Cardiac muscle cell (in vitro differentiated cells and primary cell): ENCODE results near the gene KRT76. TPM values are rescaled to one million over a fixed set of nuclear protein-coding genes. Genes with fewer than 3 reads are reported as not detected.

ENCODE experiments used
- DNase-seq, 2 donors: peaks; one replicate each; pipeline versions ENCODE4 v3.0.0 to v3.0.0-alpha.2; 2010 to 2017; ENCODE audit warnings: low read depth in 1 of 2, low spot score in 1 of 2
- H3K27ac ChIP-seq: fragments of 200-600 bp; sonication (generic); 2 replicates; pipeline ENCODE4 v1.5.1; 2016
- H3K27me3 ChIP-seq: fragments of 200-600 bp; sonication (generic); 2 replicates; pipeline ENCODE4 v1.6.0; 2016; ENCODE audit warnings: control low read depth
- H3K36me3 ChIP-seq: fragments of 200-600 bp; sonication (generic); 2 replicates; pipeline ENCODE4 v1.5.1; 2016; ENCODE audit warnings: control low read depth
- H3K4me1 ChIP-seq: fragments of 200-600 bp; sonication (generic); 2 replicates; pipeline ENCODE4 v1.8.1; 2017; ENCODE audit warnings: low read depth, mild to moderate bottlenecking, mixed run types
- H3K4me3 ChIP-seq: fragments of 200-600 bp; sonication (generic); 2 replicates; pipeline ENCODE4 v1.5.1; 2016; ENCODE audit warnings: mild to moderate bottlenecking
- H3K9me3 ChIP-seq: fragments of 200-600 bp; sonication (generic); 2 replicates; pipeline ENCODE4 v1.5.1; 2017; ENCODE audit warnings: low read depth, mild to moderate bottlenecking, control low read depth
- polyA plus RNA-seq: library from polyadenylated mRNA; unstranded; fragments of >200 nt; fragmentation: Nextera tagmentation; extraction: Ambion mirVana; gene quantifications from 2 replicates; pipeline ENCODE4 v1.2.1, GENCODE V29; 2016
- total RNA-seq: library from RNA; depleted of rRNA; stranded (reverse); fragments of >200 nt; gene quantifications from 2 replicates; pipeline ENCODE4 v1.2.3, GENCODE V29; 2016
- TF ChIP-seq, protein P1 (sequence below): IDR thresholded peaks from 2 replicates; pipeline ENCODE4 v1.5.1; 2012; ENCODE audit warnings: low read depth, mild to moderate bottlenecking, low read length

The KRT76 gene
- total and polyA plus RNA-seq, 2 experiments from 2014 or later: not detected

DNA sequence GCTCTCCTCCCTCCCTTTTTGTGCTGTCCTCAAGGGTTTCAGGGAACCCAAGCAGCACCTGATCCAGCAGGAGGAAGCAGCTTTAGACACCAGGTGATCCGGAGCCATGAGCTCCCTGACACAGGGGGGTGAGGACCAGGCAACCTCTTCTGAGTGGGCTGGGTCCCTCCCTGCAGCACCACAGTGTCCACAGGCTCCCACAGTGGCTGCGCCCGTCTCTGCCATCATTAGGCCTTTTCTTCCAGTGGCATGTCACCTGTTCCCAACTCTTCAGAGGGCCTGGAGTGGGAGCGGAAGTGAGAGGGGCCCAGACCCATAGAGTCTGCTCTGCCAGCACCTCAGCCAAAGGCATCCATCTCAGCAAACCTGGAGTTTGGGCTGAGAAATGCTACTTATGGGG lies 421 bp upstream of the KRT76 start:
- DNase-seq: no peak

GRCh38 chr12:52776435-52776834 lies 710 bp downstream of the KRT76 start:
- Histone ChIP-seq H3K27ac (no peak overlapping the region), H3K4me3 (no peak overlapping the region), H3K27me3 (peaks cover 68% of the 10 kb centered on the region), H3K36me3 (no peaks in the 10 kb centered on the region), H3K9me3 (no peaks in the 10 kb centered on the region), H3K4me1 (no peaks in the 10 kb centered on the region)
- DNase-seq: no peak
- TF ChIP-seq, protein P1, sequence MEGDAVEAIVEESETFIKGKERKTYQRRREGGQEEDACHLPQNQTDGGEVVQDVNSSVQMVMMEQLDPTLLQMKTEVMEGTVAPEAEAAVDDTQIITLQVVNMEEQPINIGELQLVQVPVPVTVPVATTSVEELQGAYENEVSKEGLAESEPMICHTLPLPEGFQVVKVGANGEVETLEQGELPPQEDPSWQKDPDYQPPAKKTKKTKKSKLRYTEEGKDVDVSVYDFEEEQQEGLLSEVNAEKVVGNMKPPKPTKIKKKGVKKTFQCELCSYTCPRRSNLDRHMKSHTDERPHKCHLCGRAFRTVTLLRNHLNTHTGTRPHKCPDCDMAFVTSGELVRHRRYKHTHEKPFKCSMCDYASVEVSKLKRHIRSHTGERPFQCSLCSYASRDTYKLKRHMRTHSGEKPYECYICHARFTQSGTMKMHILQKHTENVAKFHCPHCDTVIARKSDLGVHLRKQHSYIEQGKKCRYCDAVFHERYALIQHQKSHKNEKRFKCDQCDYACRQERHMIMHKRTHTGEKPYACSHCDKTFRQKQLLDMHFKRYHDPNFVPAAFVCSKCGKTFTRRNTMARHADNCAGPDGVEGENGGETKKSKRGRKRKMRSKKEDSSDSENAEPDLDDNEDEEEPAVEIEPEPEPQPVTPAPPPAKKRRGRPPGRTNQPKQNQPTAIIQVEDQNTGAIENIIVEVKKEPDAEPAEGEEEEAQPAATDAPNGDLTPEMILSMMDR: no peak

More for the DNA sequence above, 421 bp upstream of the KRT76 start:
- TF ChIP-seq, protein P1: no peak
- Histone ChIP-seq H3K36me3 (no peaks in the 10 kb centered on the region), H3K9me3 (no peaks in the 10 kb centered on the region), H3K4me3 (no peak overlapping the region), H3K27ac (no peak overlapping the region), H3K4me1 (no peaks in the 10 kb centered on the region), H3K27me3 (peaks cover 65% of the 10 kb centered on the region)

DNA sequence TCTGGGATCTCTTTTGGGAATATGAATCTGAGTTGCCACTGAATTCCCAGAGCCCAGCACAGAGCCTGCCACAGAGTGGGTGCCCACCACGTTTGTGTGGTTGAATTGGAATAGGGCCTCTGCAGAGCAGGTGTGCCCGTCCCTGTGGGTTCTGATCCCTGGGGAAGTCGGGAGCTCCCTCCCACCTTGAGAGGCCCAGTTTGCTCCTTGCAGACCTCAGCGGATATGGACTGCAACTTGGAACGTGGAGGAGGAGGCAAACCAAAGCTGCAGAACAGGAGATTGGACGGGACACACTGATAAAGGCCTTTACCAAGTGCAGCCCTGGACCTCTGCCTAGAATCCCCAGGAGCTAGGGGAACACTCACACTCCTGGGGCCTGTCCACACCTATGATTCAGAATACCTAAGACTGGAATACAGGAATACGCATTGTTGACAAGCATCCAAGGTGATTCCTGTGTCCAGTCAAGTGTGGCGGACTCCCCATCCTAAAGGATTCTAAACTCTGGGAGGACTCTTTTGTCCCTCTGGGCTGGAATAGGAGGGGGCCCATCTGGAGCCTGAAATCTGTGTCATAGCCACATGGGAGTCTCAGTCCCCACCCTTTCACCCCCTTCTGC lies 2.4 kb downstream of the KRT76 start:
- Histone ChIP-seq H3K4me3 (no peak overlapping the region), H3K36me3 (no peaks in the 10 kb centered on the region), H3K9me3 (no peaks in the 10 kb centered on the region), H3K27me3 (peaks cover 51% of the 10 kb centered on the region), H3K4me1 (no peaks in the 10 kb centered on the region), H3K27ac (no peak overlapping the region)
- TF ChIP-seq, protein P1: no peak
- no peak for DNase-seq

DNA sequence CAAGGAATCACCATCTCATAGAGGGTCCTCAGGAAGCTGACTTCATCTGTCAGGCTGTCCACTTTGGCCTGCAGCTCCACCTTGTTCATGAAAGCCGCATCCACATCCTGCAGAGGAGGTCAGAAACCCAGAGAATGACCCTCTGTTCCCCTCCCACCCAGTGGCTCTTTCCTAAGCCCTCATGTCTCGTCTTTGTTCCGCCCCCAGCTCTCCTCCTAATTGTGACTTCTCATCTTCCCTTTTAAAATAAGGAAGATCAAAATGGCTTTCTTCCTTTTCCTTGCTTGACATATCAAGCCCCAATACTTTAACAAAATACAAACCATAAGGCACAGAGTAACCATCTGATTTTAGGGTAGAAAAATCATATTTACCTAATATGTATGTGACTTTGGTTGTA lies 4.4 kb downstream of the KRT76 start:
- Histone ChIP-seq H3K36me3 (no peaks in the 10 kb centered on the region), H3K27me3 (peaks cover 34% of the 10 kb centered on the region), H3K9me3 (no peaks in the 10 kb centered on the region), H3K4me3 (no peak overlapping the region), H3K27ac (no peak overlapping the region), H3K4me1 (no peaks in the 10 kb centered on the region)
- DNase-seq: no peak
- TF ChIP-seq, protein P1: no peak

GRCh38 chr12:52772188-52772587 lies 5.0 kb downstream of the KRT76 start:
- no peaks in the 10 kb centered on the region for H3K9me3 ChIP-seq
- H3K4me3 ChIP-seq: no peak overlapping the region
- H3K4me1 ChIP-seq: no peaks in the 10 kb centered on the region
- H3K27me3 ChIP-seq: peaks cover 28% of the 10 kb centered on the region
- no peaks in the 10 kb centered on the region for H3K36me3 ChIP-seq
- H3K27ac ChIP-seq: no peak overlapping the region
- TF ChIP-seq, protein P1: no peak
- no peak for DNase-seq
